ACC112 (cell line): ENCODE results near the gene MRPS18A.
"Not testable (repeated sequence)": the region's sequence is repeated elsewhere in the genome, so short reads cannot be mapped to it uniquely, and the experiment has no call there.

Source experiments
- H2AFZ ChIP-seq: fragments of 200-600 bp; sonication (generic); one replicate; pipeline ENCODE4 v1.6.0; 2017; ENCODE audit warnings: antibody characterized with exemption, low read length; ENCODE audit not compliant: unreplicated experiment
- H3K27ac ChIP-seq: fragments of 200-600 bp; sonication (generic); 2 replicates; pipeline ENCODE4 v1.5.1; 2014; ENCODE audit warnings: low read depth, mild to moderate bottlenecking, antibody characterized with exemption, low read length, moderate library complexity
- H3K27me3 ChIP-seq: fragments of 200-600 bp; sonication (generic); 2 replicates; pipeline ENCODE4 v1.6.1; 2014; ENCODE audit warnings: mild to moderate bottlenecking, antibody characterized with exemption, low read length, moderate library complexity, mixed read lengths; ENCODE audit not compliant: insufficient read depth
- H3K36me3 ChIP-seq: fragments of 200-600 bp; sonication (generic); 2 replicates; pipeline ENCODE4 v1.6.1; 2016; ENCODE audit warnings: mild to moderate bottlenecking, antibody characterized with exemption, low read length, moderate library complexity, mixed read lengths; ENCODE audit not compliant: insufficient read depth
- H3K4me1 ChIP-seq: fragments of 200-600 bp; sonication (generic); one replicate; pipeline ENCODE4 v1.6.1; 2016; ENCODE audit warnings: low read length, mixed read lengths; ENCODE audit not compliant: insufficient read depth, unreplicated experiment, control insufficient read depth
- H3K4me3 ChIP-seq: fragments of 200-600 bp; sonication (generic); 2 replicates; pipeline ENCODE4 v1.5.1; 2014; ENCODE audit warnings: mild to moderate bottlenecking, low read depth, low read length
- H3K79me2 ChIP-seq: fragments of 200-600 bp; sonication (generic); one replicate; pipeline ENCODE4 v1.6.0; 2016; ENCODE audit warnings: low read length; ENCODE audit not compliant: control insufficient read depth, unreplicated experiment, insufficient read depth

MRPS18A gene

GRCh38 chr6:43669050-43669921 is 18.3 kb downstream of the MRPS18A start:
- H2AFZ ChIP-seq, result no peak overlapping the region
- H3K79me2 ChIP-seq, result no peaks in the 10 kb centered on the region
- no peak overlapping the region for H3K27ac ChIP-seq
- no peak overlapping the region for H3K4me3 ChIP-seq
- H3K4me1 ChIP-seq, result peaks cover 22% of the 10 kb centered on the region
- no peaks in the 10 kb centered on the region for H3K27me3 ChIP-seq
- no peaks in the 10 kb centered on the region; the same call in 1 of the 2 replicates for H3K36me3 ChIP-seq

- no peak overlapping the region for H3K4me3 ChIP-seq
- no peak overlapping the region for H3K27ac ChIP-seq
- no peaks in the 10 kb centered on the region; the same call in 1 of the 2 replicates for H3K36me3 ChIP-seq
- H3K27me3 ChIP-seq, result no peaks in the 10 kb centered on the region
- H3K4me1 ChIP-seq, result peaks cover 26% of the 10 kb centered on the region
- H3K79me2 ChIP-seq, result no peaks in the 10 kb centered on the region
- H2AFZ ChIP-seq, result no peak overlapping the region
These were observed 19.2 kb downstream of the MRPS18A start for GRCh38 chr6:43668151-43669028.

GRCh38 chr6:43667245-43668150 is 20.1 kb downstream of the MRPS18A start:
- H3K27me3 ChIP-seq, result no peaks in the 10 kb centered on the region
- H2AFZ ChIP-seq, result no peak overlapping the region
- H3K36me3 ChIP-seq, result no peaks in the 10 kb centered on the region; the same call in 1 of the 2 replicates
- H3K27ac ChIP-seq, result no peak overlapping the region
- H3K4me3 ChIP-seq, result no peak overlapping the region
- peaks cover 27% of the 10 kb centered on the region for H3K4me1 ChIP-seq
- no peaks in the 10 kb centered on the region for H3K79me2 ChIP-seq

- H3K4me3 ChIP-seq, result no peak overlapping the region
- no peak overlapping the region for H2AFZ ChIP-seq
- no peaks in the 10 kb centered on the region for H3K27me3 ChIP-seq
- no peaks in the 10 kb centered on the region for H3K79me2 ChIP-seq
- H3K36me3 ChIP-seq, result no peaks in the 10 kb centered on the region
- no peak overlapping the region for H3K27ac ChIP-seq
- H3K4me1 ChIP-seq, result peaks cover 27% of the 10 kb centered on the region
These were observed 21.2 kb downstream of the MRPS18A start for GRCh38 chr6:43666196-43666920.

GRCh38 chr6:43665376-43665775 is 22.2 kb downstream of the MRPS18A start:
- Histone ChIP-seq H3K27ac (no peak overlapping the region), H3K4me3 (no peak overlapping the region), H3K36me3 (no peaks in the 10 kb centered on the region)

GRCh38 chr6:43662948-43663347 is 24.6 kb downstream of the MRPS18A start:
- not testable (repeated sequence) for H3K27ac ChIP-seq, H2AFZ ChIP-seq, H3K27me3 ChIP-seq, H3K4me3 ChIP-seq, H3K79me2 ChIP-seq, H3K36me3 ChIP-seq
- peaks cover 12% of the 10 kb centered on the region for H3K4me1 ChIP-seq

More at GRCh38 chr6:43665376-43665775, 22.2 kb downstream of the MRPS18A start:
- Histone ChIP-seq H3K4me1 (peaks cover 27% of the 10 kb centered on the region), H2AFZ (no peak overlapping the region), H3K27me3 (no peaks in the 10 kb centered on the region), H3K79me2 (no peaks in the 10 kb centered on the region)

GRCh38 chr6:43658161-43658560 is 29.4 kb downstream of the MRPS18A start:
- no peaks in the 10 kb centered on the region for H3K27me3 ChIP-seq
- H2AFZ ChIP-seq, result no peak overlapping the region
- no peak overlapping the region for H3K4me3 ChIP-seq
- no peaks in the 10 kb centered on the region for H3K79me2 ChIP-seq
- H3K4me1 ChIP-seq, result no peaks in the 10 kb centered on the region
- H3K27ac ChIP-seq, result no peak overlapping the region
- no peaks in the 10 kb centered on the region for H3K36me3 ChIP-seq

- Histone ChIP-seq H2AFZ (no peak overlapping the region), H3K36me3 (no peaks in the 10 kb centered on the region), H3K79me2 (no peaks in the 10 kb centered on the region), H3K4me3 (no peak overlapping the region), H3K27me3 (no peaks in the 10 kb centered on the region), H3K4me1 (no peaks in the 10 kb centered on the region), H3K27ac (no peak overlapping the region)
These were observed 30.3 kb downstream of the MRPS18A start for GRCh38 chr6:43657221-43657802.

- not testable (repeated sequence) for H2AFZ ChIP-seq, H3K36me3 ChIP-seq, H3K79me2 ChIP-seq, H3K4me3 ChIP-seq, H3K4me1 ChIP-seq, H3K27ac ChIP-seq, H3K27me3 ChIP-seq
These were observed 34.8 kb downstream of the MRPS18A start for GRCh38 chr6:43652822-43653221.
